Fibroblast of skin of left biceps (primary cell): ENCODE measurements around the gene PTPRT.

Experiments
- DNase-seq, 2 experiments: peaks; one replicate each; pipeline ENCODE4 v3.0.0-alpha.2; 2013; ENCODE audit warnings: low read depth in 2 of 2

PTPRT gene

GRCh38 chr20:42193119-42193518 is 996.6 kb downstream of the PTPRT start:
- DNase-seq = no peak

GRCh38 chr20:42192321-42192720 is 997.4 kb downstream of the PTPRT start:
- no peak for DNase-seq

GRCh38 chr20:42191140-42191860 is 998.4 kb downstream of the PTPRT start:
- DNase-seq = no peak

GRCh38 chr20:42190084-42190483 is 999.6 kb downstream of the PTPRT start:
- DNase-seq = no peak

GRCh38 chr20:42186337-42186736 is 1003.4 kb downstream of the PTPRT start:
- no peak for DNase-seq

GRCh38 chr20:42183147-42183546 is 1006.6 kb downstream of the PTPRT start:
- DNase-seq = no peak

GRCh38 chr20:42181064-42181463 is 1008.6 kb downstream of the PTPRT start:
- DNase-seq = no peak

GRCh38 chr20:42179768-42180167 is 1009.9 kb downstream of the PTPRT start:
- no peak for DNase-seq

GRCh38 chr20:42173440-42173839 is 1016.3 kb downstream of the PTPRT start:
- DNase-seq = no peak

GRCh38 chr20:42164121-42164890 is 1025.4 kb downstream of the PTPRT start:
- DNase-seq = no peak

GRCh38 chr20:42161228-42161829 is 1028.4 kb downstream of the PTPRT start:
- DNase-seq = no peak

- no peak for DNase-seq
Measured at GRCh38 chr20:42159808-42160207, 1029.9 kb downstream of the PTPRT start.

GRCh38 chr20:42158272-42158671 is 1031.4 kb downstream of the PTPRT start:
- no peak for DNase-seq

- DNase-seq = no peak
Measured at GRCh38 chr20:42155586-42155985, 1034.1 kb downstream of the PTPRT start.

- no peak for DNase-seq
Measured at GRCh38 chr20:42152575-42152974, 1037.1 kb downstream of the PTPRT start.

GRCh38 chr20:42150230-42150629 is 1039.5 kb downstream of the PTPRT start:
- DNase-seq = no peak

- no peak for DNase-seq
Measured at GRCh38 chr20:42138729-42139128, 1051.0 kb downstream of the PTPRT start.

GRCh38 chr20:42134265-42135098 is 1055.2 kb downstream of the PTPRT start:
- DNase-seq = no peak

GRCh38 chr20:42130810-42131596 is 1058.7 kb downstream of the PTPRT start:
- DNase-seq = no peak

- DNase-seq = no peak
Measured at GRCh38 chr20:42125426-42125825, 1064.3 kb downstream of the PTPRT start.

- DNase-seq = no peak
Measured at GRCh38 chr20:42123981-42124473, 1065.7 kb downstream of the PTPRT start.
